ENCODE measurements around the gene PLA2G12A. TPM values are rescaled to one million over a fixed set of nuclear protein-coding genes. Genes with fewer than 3 reads are reported as not detected.

Gene PLA2G12A
- total and polyA plus RNA-seq, 10 of the 15 experiments (the other 5 are each of a cell fraction or from before 2014, with no cell fraction given): 3.7 to 36.8 (median 15.5) TPM

GRCh38 chr4:109733728-109734127 is 3.9 kb upstream of the PLA2G12A start (continued):
- no peak for TF ChIP-seq MEF2A (IDR thresholded peaks at IDR 0.05; ENCODE audit: insufficient read depth, low read depth, low read length)

GRCh38 chr4:109730619-109731545 is 1.0 kb upstream of the PLA2G12A start:
- TF ChIP-seq TCF7 (IDR thresholded peaks at IDR 0.05; ENCODE audit: borderline replicate concordance) (no peak), ZBTB40 (IDR thresholded peaks at IDR 0.05; ENCODE audit: borderline replicate concordance) (0 out of 2 replicates have a peak, but pooled peaks have one; percentile 5), BACH1 (IDR thresholded peaks at IDR 0.05; ENCODE audit: borderline replicate concordance) (no peak), NBN (IDR thresholded peaks at IDR 0.05) (0 out of 2 replicates have a peak, but pooled peaks have one; percentile 0)
- H2AFZ ChIP-seq (ENCODE audit: control insufficient read depth, low read depth, low read length): peak overlapping the region; percentile 99
- H3K4me3 ChIP-seq: peak overlapping the region; percentile 91
- no peaks in the 10 kb centered on the region for H3K27me3 ChIP-seq (replicated peaks in 1 of 2; ENCODE audit: control insufficient read depth in 2 of 2, insufficient read depth in 2 of 2, low read length in 1 of 2)
- 62% methylated on average over 21 of the region's 21 CpGs for WGBS (ENCODE audit: insufficient coverage, insufficient replicate concordance, low lambda C conversion rate, missing lambda C conversion rate)
- ATAC-seq (no peak), FAIRE-seq (no peak), DNase-seq (ENCODE audit: low read depth, low spot score) (no peak)
- H3K9ac ChIP-seq (ENCODE audit: control insufficient read depth, insufficient read depth, low read length): peak overlapping the region; percentile 87
- H3K9me3 ChIP-seq (replicated peaks; ENCODE audit: control insufficient read depth, insufficient read depth, low read length): no peaks in the 10 kb centered on the region
- no peaks in the 10 kb centered on the region for H4K20me1 ChIP-seq (ENCODE audit: control insufficient read depth, insufficient read depth)
- ChIA-PET RAD21 (ENCODE audit: unreplicated experiment) (interaction anchor here (0.7 to 1.4 kb wide), 8 partner anchors 16 to 304 kb away, joined by 3 to 6 read pairs (median 4); partner anchors contain the start of genes CASP6, CFI and MCUB), SMC1A (ENCODE audit: uncharacterized antibody, unreplicated experiment) (interaction anchor here (0.9 to 2.7 kb wide), 8 partner anchors 10 to 304 kb away, joined by 3 to 27 read pairs (median 4); partner anchors contain the start of genes CASP6 and MCUB), CTCF (interaction anchor here (0.7 to 1.7 kb wide), 6 partner anchors 12 to 298 kb away, joined by 3 to 7 read pairs (median 5); partner anchors contain the start of gene CASP6), POLR2A (interaction anchor here (0.6 to 2.1 kb wide), 5 partner anchors 27 to 171 kb away, joined by 3 to 13 read pairs (median 4); partner anchors contain the start of genes CASP6, GAR1 and MCUB)
- peaks cover 5% of the 10 kb centered on the region for H3K79me2 ChIP-seq (ENCODE audit: control insufficient read depth, insufficient read depth, low read length)
- peak overlapping the region; percentile 64; the same call in 1 of the 2 replicates for H3K27ac ChIP-seq (ENCODE audit: control insufficient read depth, insufficient read depth)
- H3K36me3 ChIP-seq (ENCODE audit: control insufficient read depth in 2 of 2, insufficient read depth in 2 of 2, low read length in 1 of 2): no peaks in the 10 kb centered on the region
- H3K4me2 ChIP-seq (ENCODE audit: control insufficient read depth, insufficient read depth): peak overlapping the region; percentile 88
- intact Hi-C loops (cut with micrococcal nuclease; ENCODE audit: unreplicated experiment): loop anchor here (2.0 kb wide), 1 partner anchor 84 kb away; the partner anchor contains the start of gene GAR1
- H3K4me1 ChIP-seq (ENCODE audit: control insufficient read depth, insufficient read depth, low read length): no peaks in the 10 kb centered on the region
- no TSS peak for BruUV-seq (replicated peaks)
- in situ Hi-C loops (cut with MboI): no loop called here
